HEK293T (cell line): ENCODE data around the gene NIM1K.

Source experiments
- CTBP1 ChIP-seq: fragments of 450-650 bp; IDR thresholded peaks from 2 replicates; pipeline ENCODE4 v1.6.1; 2016; ENCODE audit warnings: borderline replicate concordance
- ELF4 ChIP-seq: fragments of 450-650 bp; IDR thresholded peaks from 2 replicates; pipeline ENCODE4 v1.6.1; 2017; ENCODE audit warnings: antibody characterized with exemption
- SP1 ChIP-seq: fragments of 450-650 bp; IDR thresholded peaks from 2 replicates; pipeline ENCODE4 v1.6.1; 2017

- TF ChIP-seq ELF4 (no peak), SP1 (no peak), CTBP1 (no peak)
These were observed 98.7 kb downstream of the NIM1K start for GRCh38 chr5:43290726-43291125.
